BJ (cell line): ENCODE measurements around the gene ADARB2. TPM values are rescaled to one million over a fixed set of nuclear protein-coding genes. Genes with fewer than 3 reads are reported as not detected.

ENCODE experiments used
- CTCF ChIA-PET: fragments of 350-600 bp; formaldehyde crosslinking; extraction: SDS; loops from one replicate; lab custom pipeline; 2021; ENCODE audit warnings: antibody characterized with exemption, inconsistent platforms; lab: Yijun Ruan, JAX
- POLR2A ChIA-PET: fragments of 300-600 bp; sonication (Branson Sonifier 250); formaldehyde crosslinking; extraction: SDS; loops from one replicate; lab custom pipeline; 2021; ENCODE audit warnings: antibody characterized with exemption; lab: Charles Lee
- DNase-seq: peaks from one replicate; pipeline ENCODE4 v3.0.0-alpha.2; 2011; ENCODE audit warnings: low read depth
- H3K27me3 ChIP-seq: 2 replicates; pipeline ENCODE4 v1.6.0; 2011; ENCODE audit warnings: low read length; ENCODE audit not compliant: control insufficient read depth, insufficient read depth
- H3K36me3 ChIP-seq: 2 replicates; pipeline ENCODE4 v1.5.1; 2011; ENCODE audit warnings: low read length; ENCODE audit not compliant: control insufficient read depth, insufficient read depth
- H3K4me3 ChIP-seq: 2 replicates; pipeline ENCODE4 v1.5.1; 2011; ENCODE audit warnings: low read depth, mild to moderate bottlenecking, control low read depth, low read length
- polyA plus RNA-seq: library from polyadenylated mRNA; depleted of rRNA; stranded (reverse); fragments of >200 nt; gene quantifications from 2 replicates; pipeline ENCODE4 v1.2.3, GENCODE V29; 2011
- TF ChIP-seq, protein P1 (sequence below): IDR thresholded peaks from 2 replicates; pipeline ENCODE4 v1.5.1; 2011; ENCODE audit warnings: low read depth, mild to moderate bottlenecking, control low read depth, inconsistent platforms, low read length, moderate library complexity; ENCODE audit not compliant: insufficient read depth

ADARB2 gene
- polyA plus RNA-seq, 1 experiment: not detected

DNA sequence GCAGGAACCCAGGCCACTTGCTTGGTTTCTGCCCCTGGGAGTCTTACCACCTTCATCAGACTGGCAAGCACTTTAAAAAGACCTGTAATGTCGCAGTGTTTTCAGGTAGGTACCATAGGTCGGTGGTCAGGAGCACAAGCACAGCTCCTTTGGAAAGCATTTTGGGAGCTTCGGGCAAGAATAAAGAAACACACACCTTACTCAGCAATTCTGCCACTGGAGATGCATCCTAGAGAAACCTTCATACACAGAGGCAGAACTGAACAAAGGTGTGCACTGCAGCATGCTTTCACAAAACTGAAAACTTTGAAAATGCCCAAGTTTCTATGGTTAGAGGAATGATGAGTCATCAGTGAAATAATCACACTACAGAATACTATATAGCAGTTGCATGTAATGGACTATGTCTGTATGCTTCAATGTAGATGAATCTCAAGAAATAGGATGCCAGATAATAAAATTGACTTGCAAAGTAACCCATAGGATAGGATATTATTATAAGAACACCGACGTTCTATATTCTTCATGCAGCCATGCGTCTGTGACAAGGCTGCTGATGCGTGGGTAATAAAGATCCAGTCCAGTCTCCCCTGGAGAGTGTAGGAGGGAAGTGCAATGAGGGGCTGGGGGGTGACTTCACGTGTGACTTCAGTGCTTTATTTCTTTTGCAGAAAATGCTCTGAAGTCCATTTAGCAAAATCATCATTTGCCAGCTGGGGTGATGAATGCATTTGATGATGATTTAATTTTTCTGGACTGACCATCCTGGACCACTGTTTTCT lies 371.6 kb downstream of the ADARB2 start:
- POLR2A ChIA-PET: no interaction called here
- Histone ChIP-seq H3K4me3 (no peak overlapping the region), H3K36me3 (no peaks in the 10 kb centered on the region), H3K27me3 (no peaks in the 10 kb centered on the region)
- no peak for DNase-seq
- TF ChIP-seq, protein P1, sequence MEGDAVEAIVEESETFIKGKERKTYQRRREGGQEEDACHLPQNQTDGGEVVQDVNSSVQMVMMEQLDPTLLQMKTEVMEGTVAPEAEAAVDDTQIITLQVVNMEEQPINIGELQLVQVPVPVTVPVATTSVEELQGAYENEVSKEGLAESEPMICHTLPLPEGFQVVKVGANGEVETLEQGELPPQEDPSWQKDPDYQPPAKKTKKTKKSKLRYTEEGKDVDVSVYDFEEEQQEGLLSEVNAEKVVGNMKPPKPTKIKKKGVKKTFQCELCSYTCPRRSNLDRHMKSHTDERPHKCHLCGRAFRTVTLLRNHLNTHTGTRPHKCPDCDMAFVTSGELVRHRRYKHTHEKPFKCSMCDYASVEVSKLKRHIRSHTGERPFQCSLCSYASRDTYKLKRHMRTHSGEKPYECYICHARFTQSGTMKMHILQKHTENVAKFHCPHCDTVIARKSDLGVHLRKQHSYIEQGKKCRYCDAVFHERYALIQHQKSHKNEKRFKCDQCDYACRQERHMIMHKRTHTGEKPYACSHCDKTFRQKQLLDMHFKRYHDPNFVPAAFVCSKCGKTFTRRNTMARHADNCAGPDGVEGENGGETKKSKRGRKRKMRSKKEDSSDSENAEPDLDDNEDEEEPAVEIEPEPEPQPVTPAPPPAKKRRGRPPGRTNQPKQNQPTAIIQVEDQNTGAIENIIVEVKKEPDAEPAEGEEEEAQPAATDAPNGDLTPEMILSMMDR: no peak
- CTCF ChIA-PET: no interaction called here

DNA sequence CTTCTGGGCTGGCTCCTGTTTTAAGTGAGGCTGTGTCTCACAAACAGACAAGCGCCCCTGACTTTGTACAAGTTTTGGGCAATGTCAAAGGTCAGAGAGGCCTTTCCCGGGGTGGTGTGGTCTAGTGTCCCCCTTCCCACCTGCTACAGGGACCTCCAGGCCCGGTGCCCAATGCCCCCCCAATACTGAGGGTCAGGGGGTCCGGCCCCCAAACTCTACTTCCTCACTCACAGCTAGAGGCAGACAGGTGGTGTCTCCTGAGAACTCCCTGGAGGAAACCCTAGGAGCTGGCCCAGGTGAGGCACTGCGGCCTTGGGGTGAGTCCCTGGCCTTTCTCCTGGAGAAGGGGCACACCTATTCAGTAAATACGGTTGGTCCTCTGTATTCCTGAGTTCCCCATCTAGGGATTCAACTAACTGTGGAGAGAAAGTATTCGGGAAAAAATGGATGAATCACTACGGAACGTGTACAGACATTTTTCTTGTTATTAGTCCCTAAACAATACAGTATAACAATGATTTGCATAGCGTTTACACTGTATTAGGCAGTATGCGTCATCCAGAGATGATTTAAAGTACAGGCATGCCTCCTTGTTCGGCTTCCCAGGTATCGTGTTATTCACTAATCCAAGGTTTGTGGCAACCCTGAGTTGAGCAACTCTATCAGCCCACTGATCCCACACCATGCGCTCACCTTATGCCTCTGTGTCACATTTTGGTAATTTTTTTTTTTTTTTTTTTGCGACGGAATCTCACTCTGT lies 373.0 kb downstream of the ADARB2 start:
- no peaks in the 10 kb centered on the region for H3K36me3 ChIP-seq
- no peaks in the 10 kb centered on the region for H3K27me3 ChIP-seq
- no peak overlapping the region for H3K4me3 ChIP-seq
- TF ChIP-seq, protein P1: no peak
- DNase-seq: no peak
- ChIA-PET POLR2A (no interaction called here), CTCF (no interaction called here)

DNA sequence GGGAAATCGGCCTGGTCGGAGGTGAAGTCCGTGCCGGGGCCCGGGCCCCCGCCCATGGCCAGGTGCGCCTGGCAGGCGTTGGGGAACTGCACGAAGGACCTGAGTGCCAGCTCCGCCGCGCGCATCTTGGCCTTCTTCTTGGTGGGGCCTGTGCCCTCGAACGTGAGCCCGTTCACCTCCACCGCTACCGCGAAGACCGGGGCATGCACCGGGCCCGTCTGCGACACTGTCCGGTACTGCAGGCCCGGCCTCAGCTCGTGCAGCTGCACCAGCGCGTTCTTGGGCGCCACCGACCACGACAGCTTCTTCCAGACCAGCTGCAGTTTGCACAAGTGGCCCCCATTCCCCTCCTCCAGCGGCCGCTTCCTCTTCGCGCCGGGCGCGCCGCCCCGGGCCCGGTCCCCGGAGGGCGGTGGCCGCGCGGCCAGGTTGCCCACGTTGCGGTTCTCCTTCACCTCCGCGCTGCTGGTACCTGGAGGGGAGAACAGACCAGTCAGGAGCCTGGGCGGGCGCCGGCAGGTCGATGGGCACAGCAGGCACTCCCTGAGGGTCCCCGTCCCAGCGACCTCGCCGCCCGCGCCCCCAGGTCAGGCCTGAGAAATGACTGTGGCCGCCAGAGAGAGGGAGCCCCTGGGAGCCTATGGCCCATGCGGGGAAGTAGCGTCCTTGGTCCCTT lies 373.7 kb downstream of the ADARB2 start:
- Histone ChIP-seq H3K4me3 (no peak overlapping the region), H3K36me3 (no peaks in the 10 kb centered on the region), H3K27me3 (no peaks in the 10 kb centered on the region)
- ChIA-PET POLR2A (no interaction called here), CTCF (no interaction called here)
- no peak for DNase-seq
- TF ChIP-seq, protein P1: no peak

DNA sequence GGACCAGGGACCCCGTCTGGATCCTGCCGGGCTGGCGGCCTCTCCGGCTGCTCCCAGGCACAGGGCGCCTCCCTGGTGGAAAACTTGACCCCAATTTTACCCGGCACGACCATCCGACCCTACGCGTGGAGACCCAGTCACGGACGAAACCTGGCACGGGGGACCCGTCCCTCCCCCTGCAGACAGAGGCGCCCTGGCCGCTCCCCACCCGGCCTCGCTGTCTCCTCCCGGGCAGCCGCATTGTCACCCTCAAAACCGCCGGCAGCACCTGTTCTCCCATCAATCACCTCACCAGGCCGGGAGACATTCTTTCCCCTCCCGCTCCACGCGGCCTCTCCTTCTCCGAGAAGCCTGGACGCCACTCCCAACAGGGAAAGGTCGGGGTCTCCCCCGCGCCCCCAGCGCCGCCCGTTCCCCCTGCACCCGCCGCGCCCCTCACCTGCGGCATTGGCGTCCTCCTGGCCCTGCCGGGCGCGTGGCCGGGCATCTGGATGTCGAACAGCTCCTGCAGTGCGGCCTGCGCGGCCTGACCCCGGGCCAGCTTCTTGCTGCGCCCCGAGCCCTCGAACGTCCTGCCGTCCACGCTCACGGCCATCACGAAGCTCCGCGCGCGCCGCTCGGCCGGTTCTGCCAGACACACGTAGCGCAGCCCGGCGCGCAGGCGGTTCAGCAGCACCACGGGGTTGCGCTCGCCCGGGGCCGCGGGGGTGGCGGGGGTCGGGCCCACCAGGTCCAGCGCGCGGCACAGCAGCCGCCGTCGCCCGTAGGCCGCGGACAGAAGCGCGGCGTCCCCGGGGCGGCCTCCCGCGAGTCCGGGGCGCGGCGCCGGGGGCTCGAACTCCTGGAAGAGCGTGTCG lies 374.5 kb downstream of the ADARB2 start:
- no peaks in the 10 kb centered on the region for H3K36me3 ChIP-seq
- ChIA-PET CTCF (no interaction called here), POLR2A (no interaction called here)
- DNase-seq: no peak
- H3K27me3 ChIP-seq: no peaks in the 10 kb centered on the region
- H3K4me3 ChIP-seq: no peak overlapping the region
- TF ChIP-seq, protein P1: no peak
